CMK (cell line): ENCODE results near the gene METAP2.
"Not testable (repeated sequence)": the region's sequence is repeated elsewhere in the genome, so short reads cannot be mapped to it uniquely, and the experiment has no call there.

Experiments used
- DNase-seq: peaks from one replicate; pipeline ENCODE4 v3.0.0-alpha.2; 2010; ENCODE audit warnings: low read depth

The METAP2 gene

DNA sequence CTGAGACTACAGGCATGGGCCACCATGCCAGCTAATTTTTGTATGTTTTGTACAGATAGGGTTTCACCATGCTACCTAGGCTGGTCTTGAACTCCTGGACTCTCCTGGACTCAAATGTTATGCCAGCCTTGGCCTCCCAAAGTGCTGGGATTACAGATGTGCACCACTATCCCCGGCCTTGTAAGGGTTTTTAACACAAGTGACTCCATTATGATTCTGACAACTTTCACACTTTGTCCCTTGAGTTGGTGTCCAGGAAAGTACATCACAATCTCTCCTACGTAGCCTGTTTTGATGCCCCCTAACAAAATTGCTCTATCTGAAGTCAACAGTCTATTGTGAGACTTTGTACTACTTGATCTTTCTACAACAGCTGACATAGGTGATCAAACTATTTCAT, 11.4 kb upstream of the METAP2 start:
- no peak for DNase-seq

DNA sequence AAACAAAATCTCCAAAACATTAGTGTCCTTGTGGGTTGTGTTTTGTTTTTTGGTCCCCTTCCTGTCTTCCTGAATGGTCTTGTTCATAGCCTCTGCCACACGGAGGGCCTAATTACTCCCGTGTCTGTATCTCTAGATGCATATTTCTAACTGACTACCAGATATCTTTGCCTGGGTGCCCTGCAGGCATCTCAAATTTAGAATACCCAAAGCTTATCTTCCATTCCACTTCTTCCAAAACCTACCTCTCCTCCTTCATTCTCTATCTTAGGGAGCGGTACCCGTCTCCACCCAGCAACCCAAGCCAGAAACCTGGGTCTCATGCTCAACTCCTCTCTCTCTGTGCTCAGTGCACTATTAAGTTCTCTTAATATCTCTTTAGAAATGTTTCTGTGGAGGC, 10.9 kb upstream of the METAP2 start:
- no peak for DNase-seq

DNA sequence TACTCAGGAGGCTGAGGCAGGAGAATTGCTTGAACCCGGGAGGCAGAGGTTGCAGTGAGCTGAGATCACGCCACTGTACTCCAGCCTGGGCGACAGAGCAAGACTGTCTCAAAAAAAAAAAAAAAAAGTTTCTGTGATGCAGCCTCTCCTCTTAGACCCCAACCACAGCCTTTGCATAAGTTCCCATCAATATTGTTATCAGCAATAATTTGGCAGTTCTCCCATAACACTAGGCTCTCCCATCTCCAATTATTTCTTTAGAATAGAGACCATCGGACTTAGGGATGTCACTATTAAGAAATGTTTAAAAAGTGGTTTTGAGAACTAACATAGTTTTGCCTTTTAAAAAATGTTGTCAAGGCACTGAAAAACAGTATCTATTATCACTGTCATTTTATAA, 10.2 kb upstream of the METAP2 start:
- DNase-seq: not testable (repeated sequence)

DNA sequence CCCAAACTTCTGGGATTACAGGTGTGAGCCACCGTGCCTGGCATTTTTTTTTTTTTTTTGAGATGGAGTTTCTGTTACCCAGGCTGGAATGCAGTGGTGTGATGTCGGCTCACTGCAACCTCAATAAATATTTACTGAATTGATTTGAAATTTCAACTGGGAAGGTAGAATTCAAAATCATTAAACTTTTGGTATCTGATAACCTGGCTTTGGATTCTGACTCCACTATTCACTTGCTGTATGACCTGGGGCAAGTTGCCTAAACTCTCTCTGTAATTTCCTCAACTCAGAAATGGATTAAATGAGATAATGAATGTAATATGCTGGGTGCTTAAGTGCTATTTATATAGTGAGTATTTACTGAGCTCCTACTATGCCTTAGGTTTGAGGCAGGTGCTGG, 8.7 kb upstream of the METAP2 start:
- DNase-seq: no peak

DNA sequence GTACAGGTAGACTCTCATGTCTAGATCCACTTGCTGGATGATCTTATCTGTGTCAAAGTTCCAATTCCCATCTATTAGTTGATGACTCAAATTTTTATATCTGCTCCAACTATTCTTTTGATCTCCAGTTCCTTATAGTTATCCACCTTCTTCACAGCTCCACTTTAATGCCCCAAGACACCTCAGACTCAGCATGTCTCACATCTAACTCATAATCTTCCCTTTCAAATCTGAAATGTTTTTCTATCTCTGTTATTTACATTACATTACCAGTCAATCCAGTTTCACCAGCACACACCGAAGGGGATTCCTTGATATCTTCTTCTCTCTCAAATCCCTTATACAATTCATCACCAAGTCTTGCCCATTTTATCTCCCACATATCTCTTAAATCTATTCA, 3.7 kb upstream of the METAP2 start:
- DNase-seq: no peak

DNA sequence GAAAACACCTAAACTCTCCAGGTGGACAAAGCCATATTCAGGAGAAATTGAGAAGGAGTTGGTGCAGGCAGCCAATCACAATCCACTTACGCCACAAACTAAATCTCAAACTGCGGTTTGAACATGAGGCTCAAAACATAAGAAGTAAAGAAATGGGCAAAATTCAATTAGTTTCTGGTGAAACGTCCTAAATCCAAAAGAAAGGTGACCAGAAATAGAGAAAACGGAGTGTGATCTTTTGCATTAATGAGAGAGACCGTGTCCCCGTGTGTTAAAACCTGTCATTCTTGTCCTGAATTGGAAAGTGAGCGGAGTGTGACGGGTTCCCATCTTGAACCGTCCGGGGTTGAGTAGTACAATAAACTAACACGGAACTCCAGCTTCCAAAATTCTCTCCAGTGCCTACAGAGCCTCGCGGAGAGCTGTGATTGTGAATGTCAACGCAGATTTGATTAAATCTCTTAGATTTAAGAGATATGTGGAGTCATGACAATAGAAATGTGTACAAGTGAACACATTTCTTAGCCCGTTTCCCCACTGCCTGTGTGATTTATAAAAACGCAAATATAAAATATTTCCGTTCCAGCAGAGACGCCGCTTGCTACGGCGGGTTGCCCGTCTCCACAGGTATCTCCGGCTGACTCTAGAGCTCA, 595 bp upstream of the METAP2 start:
- DNase-seq: no peak

DNA sequence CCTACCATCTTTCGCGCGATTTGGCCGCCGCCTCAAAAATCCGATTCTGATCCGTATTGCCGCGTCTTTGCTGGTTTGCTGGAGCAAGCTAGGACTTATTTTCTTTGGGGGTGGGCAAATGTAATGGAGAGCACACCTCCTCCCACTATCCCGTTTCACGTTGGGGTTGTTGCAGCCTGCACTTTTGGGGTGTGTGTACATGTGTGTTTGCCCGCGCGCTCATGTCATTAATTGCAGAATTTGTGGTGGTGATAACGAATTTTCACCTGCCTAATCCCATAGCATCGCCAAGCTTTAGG, 657 bp downstream of the METAP2 start:
- no peak for DNase-seq

DNA sequence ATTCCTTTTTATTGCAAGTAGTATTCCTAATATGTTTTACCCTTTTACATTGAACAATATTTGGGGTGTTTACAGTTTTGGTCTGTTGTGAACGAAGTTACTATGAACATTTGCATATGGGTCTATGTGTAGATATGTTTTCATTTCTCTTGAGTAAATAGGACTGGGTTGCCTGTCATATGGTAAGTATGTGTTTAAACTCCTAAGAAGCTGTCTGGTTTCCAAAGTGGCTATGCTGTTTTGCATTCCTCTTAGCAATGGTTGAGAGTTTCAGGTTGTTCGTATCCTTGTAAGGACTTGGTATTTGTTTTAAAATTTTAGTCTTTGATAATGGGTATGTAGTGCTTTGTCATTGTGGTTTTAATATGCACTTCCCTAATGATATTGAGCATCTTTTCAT, 6.3 kb downstream of the METAP2 start:
- DNase-seq: no peak

DNA sequence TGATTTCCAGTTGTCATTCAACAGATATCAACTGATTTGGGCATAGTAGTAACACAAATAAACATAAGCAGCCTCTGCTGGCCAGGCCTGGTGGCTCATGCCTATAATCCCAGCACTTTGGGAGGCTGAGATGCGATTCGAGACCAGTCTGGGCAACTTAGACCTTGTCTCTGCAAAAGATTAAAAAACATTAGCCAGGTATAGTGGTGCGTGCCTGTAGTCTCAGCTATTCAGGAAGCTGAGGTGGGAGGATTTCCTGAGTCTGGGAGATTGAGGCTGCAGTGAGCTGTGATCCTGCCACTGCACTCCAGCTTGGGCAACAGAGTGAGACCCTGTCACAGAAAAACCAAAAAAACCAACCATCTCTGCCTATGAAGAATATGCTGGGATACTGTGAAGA, 7.1 kb downstream of the METAP2 start:
- DNase-seq: no peak

DNA sequence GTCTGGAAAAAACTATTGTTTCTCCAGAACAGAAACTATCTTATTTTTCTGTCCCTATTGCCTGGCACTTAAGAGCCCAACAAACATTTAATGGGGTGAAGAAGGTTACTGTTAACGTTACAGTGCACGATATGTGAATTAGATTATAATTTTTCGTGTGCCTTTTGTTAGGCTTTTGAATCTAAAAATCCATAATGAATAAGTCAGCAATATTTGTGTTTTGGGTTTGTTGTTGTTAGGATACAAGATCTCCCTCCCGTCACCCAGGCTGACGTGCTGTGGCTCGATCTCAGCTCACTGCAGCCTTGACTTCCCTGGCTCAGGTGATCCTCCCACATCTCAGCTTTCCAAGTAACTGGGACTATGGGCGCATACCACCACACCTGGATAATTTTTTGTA, 7.9 kb downstream of the METAP2 start:
- DNase-seq: no peak

DNA sequence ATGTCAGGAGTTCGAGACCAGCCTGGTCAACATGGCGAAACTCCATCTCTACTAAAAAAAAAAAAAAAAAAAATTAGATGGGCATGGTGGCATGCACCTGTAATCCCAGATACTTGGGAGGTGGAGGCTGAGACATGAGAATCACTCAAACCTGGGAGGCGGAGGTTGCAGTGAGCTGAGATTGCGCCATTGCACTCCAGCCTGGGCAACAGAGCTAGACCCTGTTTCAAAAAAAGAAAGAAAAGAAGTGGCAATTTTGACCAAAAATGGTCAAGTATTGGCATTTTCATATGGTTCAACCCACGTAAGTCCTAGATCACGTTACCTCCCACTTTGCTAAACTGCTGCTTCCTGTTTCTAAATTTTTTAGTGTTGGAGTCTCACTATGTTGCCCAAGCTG, 8.6 kb downstream of the METAP2 start:
- not testable (repeated sequence) for DNase-seq

DNA sequence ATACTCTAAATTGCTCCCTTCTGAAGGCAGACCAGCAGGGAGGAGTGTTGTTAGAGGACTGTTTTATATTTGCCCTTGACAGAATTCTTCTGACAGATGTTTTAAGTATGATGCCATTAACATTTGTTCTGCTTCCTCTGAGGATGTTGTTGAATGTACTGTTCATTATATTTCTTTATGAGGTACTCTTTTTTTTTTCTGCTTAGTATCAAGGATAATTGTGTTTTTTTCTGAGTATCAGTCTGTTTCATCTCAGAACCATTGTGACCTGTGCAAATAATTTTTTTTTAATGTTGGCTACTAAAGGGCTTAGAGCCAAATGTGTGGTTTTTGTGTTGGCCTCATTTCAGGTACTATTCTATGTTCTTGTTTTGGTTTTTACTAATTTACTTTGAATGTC, 10.6 kb downstream of the METAP2 start:
- no peak for DNase-seq

DNA sequence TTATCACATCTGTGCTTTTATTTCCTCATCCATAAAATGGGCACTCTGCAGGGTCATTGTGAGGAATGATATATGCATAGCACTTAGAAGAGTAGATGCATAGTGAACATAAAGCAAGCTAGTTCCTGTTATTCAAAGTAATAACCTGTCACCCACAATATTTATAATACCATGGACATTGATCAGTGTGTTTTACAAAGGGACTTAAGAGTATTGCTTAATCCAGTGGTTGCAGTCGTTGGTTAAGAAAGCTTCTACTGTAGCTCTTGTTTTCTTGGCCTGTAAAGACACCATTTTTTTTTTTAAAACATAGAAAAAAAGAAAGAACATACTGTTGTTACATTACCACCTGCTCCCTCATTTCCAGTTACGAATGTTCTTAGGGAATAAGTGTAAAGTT, 13.1 kb downstream of the METAP2 start:
- no peak for DNase-seq

DNA sequence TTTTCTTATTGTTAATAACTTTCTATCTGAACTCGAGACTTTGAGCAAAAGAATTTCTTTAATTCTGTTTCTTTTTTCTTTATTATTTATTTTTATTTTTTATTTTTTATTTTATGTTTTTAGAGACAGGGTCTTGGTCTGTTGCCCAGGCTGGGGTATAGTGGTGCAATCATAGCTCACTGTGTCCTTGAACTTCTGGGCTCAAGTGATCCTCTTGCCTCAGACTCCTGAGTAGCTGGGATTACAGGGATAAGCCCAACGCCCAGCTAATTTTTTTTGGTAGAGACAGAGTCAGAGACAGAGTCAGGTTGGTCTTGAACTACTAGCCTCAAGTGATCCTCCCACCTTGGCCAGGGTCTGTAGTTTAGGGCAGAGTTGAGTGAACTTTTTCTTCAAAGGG, 18.5 kb downstream of the METAP2 start:
- DNase-seq: no peak

DNA sequence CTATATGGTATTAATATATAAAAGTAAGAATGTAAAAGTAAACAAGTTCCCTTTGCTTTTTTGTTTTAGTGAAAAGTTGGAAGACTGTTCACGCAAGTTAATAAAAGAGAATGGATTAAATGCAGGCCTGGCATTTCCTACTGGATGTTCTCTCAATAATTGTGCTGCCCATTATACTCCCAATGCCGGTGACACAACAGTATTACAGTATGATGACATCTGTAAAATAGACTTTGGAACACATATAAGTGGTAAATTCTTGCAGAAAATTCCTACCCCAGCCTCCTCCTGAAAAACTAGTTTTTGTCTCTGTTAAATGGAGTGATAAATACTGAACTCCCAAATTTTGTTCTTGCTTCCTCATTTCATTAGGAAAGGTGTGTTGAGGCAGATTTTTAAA, 20.9 kb downstream of the METAP2 start:
- no peak for DNase-seq

DNA sequence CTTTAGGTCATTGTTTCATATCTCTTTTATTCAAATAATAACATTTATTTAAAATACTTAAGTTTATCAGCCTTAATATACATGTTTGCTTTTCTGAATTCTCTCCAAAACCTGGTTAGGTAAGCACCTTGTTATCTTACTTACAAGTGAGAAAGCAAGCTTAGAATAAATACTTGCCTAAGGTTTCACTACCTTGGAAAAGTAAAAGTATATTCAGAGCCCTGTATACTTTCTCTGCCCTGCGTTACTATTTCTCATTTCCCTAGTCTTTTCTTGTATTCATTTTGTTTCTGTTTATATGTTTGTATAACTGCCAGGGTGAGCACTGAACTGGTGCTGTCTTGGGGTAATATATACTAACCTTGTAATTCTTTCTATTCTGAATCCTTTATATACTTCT, 21.5 kb downstream of the METAP2 start:
- no peak for DNase-seq

DNA sequence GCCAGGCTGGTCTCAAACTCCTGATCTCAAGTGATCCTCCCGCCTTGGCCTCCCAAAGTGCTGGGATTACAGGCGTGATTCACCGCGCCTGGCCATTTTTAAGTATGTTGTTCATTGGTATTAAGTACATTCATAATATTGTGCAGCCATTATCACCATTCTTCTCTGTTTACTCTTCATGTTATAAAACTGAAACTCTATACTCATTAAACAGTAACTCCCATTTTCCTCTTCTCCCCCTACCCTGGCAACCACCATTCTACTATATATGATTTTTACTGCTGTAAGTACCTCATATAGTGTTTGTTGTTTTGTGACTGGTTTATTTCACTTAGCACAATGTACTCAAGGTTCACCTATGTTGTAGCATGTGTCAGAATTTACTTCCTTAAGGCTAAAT, 23.1 kb downstream of the METAP2 start:
- no peak for DNase-seq

DNA sequence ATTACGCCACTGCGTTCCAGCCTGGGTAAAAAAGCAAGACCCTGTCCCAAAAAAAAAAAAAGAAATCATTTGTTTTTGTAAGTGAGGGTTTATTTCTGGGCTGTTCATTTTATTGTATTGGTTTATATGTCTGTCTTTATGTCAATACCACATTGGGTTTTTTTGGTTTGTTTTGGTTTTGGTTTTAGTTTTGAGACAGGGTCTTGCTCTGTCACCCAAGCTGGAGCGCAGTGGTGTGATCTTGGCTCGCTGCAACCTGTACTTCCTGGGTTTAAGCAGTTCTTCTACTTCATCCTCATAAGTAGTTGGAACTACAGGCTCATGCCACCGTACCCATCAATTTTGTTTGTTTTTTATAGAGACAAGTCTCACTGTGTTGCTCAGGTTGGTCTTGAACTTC, 25.0 kb downstream of the METAP2 start:
- DNase-seq: no peak

DNA sequence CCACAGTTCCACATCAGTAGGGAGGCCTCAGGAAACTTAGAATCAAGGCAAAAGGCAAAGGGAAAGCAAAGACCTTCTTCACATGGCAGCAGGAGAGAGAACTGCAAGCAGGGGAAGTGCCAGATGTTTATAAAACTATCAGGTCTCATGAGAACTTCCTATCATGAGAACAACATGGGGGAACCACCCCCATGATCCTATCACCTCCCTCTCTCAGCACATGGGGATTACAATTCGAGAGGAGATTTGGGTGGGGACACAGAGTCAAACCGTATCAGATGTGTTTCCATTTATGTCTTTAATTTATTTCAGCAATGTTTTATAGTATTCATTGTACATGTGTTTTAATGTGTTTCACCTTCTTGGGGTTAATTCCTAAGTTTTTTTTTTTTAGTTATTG, 25.8 kb downstream of the METAP2 start:
- DNase-seq: no peak

DNA sequence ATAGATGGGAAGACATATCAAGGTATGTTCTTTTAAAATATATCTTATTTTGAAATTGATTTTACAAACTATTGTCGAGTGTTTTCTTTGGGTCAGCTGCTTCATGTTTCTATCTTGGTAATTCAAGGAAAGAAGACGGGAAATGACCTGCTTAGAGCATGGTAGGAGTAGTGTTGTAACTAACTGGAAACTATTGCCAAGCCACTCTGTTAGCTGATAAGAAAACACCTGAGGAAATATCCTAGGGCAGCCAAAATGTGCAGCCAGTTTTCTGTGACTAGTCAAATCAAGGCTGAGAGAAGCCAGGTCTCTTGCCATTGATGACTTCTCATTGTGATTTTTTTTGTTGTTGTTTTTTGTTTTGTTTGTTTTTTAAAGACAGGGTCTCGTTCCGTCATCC, 30.2 kb downstream of the METAP2 start:
- no peak for DNase-seq

DNA sequence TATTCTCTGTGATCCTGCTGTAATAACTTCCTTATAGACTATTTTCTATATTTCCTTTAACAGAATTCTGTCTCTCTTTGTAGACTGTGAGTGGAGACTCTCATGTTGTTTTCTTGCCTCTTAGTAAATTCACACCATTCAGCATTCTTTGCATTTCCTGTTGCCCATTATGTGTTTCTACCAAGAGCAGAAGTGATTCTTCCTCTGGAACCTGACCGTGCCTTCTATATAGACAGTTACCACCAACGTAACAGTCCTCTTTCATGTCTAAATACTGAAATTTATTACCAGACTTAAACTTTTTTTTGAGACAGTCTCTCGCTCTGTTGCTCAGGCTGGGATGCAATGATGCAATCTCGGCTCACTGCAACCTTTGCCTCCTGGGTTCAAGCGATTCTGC, 31.1 kb downstream of the METAP2 start:
- DNase-seq: no peak

DNA sequence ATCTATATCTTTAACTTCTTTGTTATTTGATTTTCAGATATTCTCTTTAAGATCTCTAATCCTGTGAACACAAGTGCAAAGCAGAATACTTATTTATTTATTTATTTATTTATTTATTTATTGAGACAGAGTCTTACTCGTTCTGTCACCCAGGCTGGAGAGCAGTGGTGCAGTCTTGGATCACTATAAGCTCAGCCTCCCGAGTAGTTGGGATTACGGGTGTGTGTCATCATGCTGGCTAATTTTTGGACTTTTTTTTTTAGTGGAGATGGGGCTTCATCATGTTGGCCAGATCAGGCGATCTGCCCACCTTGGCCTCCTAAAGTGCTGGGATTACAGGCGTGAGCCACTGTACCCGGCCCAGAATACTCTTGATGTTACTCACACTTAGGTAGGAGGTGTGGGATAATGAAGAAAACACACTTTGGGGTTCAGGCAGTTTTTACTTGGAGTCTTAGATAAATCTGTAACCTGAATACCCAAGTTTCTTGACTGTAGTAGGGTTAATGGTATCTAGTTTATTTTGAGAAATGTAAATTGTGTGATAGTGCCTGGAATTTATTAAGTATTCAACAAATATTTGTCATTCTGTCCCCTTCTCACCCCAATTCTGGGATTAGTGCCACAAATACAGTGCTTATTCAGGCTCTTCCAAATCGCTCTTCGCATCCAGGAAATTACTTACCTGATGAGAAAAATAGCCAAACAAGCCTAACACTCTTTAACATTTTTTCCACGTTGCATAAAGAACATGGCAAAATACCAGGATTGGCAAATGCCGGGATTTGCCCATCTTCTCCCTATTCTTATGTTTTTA, 33.0 kb downstream of the METAP2 start:
- DNase-seq: no peak

DNA sequence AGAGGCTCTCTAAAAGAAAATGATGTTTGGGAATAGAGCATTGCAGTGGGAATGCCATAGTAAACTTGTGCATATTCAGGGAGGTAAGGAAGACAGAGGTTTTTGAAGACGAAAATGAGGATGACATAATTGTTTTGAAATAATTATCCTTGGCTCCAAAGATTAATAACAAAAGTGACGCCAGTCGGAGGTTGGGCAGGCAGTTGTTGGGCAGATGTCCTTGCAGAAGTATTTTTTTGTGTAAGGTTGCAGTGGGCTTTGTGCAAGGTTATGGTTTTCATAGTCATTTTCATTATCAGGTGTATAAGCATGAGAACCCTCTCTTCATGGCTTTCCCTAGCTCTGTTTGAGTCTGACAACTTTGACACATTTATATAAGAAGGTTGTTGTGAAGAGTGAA, 35.3 kb downstream of the METAP2 start:
- DNase-seq: no peak

DNA sequence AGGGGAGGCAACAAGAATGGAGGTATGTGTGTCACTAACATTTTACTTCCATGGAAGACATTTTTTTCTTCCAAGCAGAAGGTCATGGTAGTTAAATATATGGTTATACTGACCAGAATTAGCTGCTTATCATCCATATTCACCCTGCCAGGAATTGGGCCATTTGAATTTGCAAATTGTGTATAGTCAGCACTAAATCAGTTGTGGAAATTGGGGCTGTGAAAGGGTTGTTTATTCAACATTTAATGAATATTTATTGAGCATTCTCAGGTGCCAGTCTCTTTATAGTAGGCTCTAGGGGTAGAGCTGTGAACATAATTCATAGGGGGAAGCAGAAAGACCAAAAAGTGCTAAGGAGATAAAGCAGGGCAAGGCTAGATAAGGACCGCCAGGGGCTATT, 38.0 kb downstream of the METAP2 start:
- no peak for DNase-seq
